HEK293 (cell line): ENCODE results near the gene ASXL1.

Experiments used
- CTCF ChIA-PET: fragments of 350-600 bp; formaldehyde crosslinking; extraction: SDS; loops from one replicate; lab custom pipeline; 2021; ENCODE audit warnings: antibody characterized with exemption; lab: Yijun Ruan, JAX
- POLR2A ChIA-PET: fragments of 300-600 bp; formaldehyde crosslinking; extraction: SDS; loops from one replicate; lab custom pipeline; 2020; ENCODE audit warnings: antibody characterized with exemption, inconsistent platforms; lab: Yijun Ruan, JAX
- H3K27ac ChIP-seq: fragments of 200-500 bp; sonication (Bioruptor generic); 2 replicates; pipeline ENCODE4 v1.5.1; 2014; ENCODE audit warnings: low read depth, low read length, control low read depth, inconsistent platforms; ENCODE audit errors: extremely low read depth
- H3K36me3 ChIP-seq, 2 experiments: fragments of 200-500 bp in 1 of 2; sonication (Bioruptor generic) in 1 of 2; 1 replicate in 1 of 2; 2 replicates in 1 of 2; pipeline ENCODE4 v1.5.1; 2014 to 2017; ENCODE audit warnings: inconsistent platforms in 2 of 2, low read length in 2 of 2; ENCODE audit not compliant: control insufficient read depth in 2 of 2, insufficient read depth in 1 of 2
- H3K4me1 ChIP-seq: fragments of 200-500 bp; sonication (Bioruptor generic); 2 replicates; pipeline ENCODE4 v1.5.1; 2014; ENCODE audit warnings: mild to moderate bottlenecking, low read length, inconsistent platforms; ENCODE audit not compliant: control insufficient read depth, insufficient read depth
- H3K4me3 ChIP-seq: 2 replicates; pipeline ENCODE4 v1.5.1; 2011; ENCODE audit warnings: low read depth, mild to moderate bottlenecking, control low read depth, low read length, moderate library complexity
- H3K9me3 ChIP-seq: fragments of 200-500 bp; sonication (Bioruptor generic); 2 replicates; pipeline ENCODE4 v1.5.1; 2014; ENCODE audit warnings: low read depth, low read length, inconsistent platforms; ENCODE audit not compliant: control insufficient read depth, insufficient read depth
- SCRT1 ChIP-seq: fragments of 450-650 bp; formaldehyde crosslinking; IDR thresholded peaks from 2 replicates; pipeline ENCODE4 v1.5.1; 2016; ENCODE audit warnings: missing biosample characterization, missing genetic modification characterization, borderline replicate concordance
- SP7 ChIP-seq: fragments of 450-650 bp; formaldehyde crosslinking; IDR thresholded peaks from 2 replicates; pipeline ENCODE4 v1.5.1; 2016; ENCODE audit warnings: missing biosample characterization, missing genetic modification characterization
- ZBTB21 ChIP-seq: fragments of 450-650 bp; formaldehyde crosslinking; IDR thresholded peaks from 2 replicates; pipeline ENCODE4 v1.5.1; 2017; ENCODE audit warnings: missing biosample characterization, missing genetic modification characterization
- ZNF112 ChIP-seq: fragments of 450-650 bp; formaldehyde crosslinking; IDR thresholded peaks from 2 replicates; pipeline ENCODE4 v1.5.0; 2017; ENCODE audit warnings: missing biosample characterization, missing genetic modification characterization
- ZNF175 ChIP-seq: fragments of 450-650 bp; formaldehyde crosslinking; IDR thresholded peaks from 2 replicates; pipeline ENCODE4 v1.5.1; 2016; ENCODE audit warnings: missing biosample characterization, missing genetic modification characterization
- ZNF266 ChIP-seq: fragments of 450-650 bp; formaldehyde crosslinking; IDR thresholded peaks from 2 replicates; pipeline ENCODE4 v1.5.1; 2016; ENCODE audit warnings: missing biosample characterization, missing genetic modification characterization, low read depth
- ZNF366 ChIP-seq: fragments of 450-650 bp; formaldehyde crosslinking; conservative IDR thresholded peaks from 2 replicates; pipeline ENCODE4 v1.5.1; 2016; ENCODE audit warnings: missing biosample characterization, missing genetic modification characterization
- ZNF488 ChIP-seq: fragments of 450-650 bp; formaldehyde crosslinking; IDR thresholded peaks from 2 replicates; pipeline ENCODE4 v1.5.1; 2016; ENCODE audit warnings: missing biosample characterization, missing genetic modification characterization
- ZNF560 ChIP-seq: fragments of 450-650 bp; formaldehyde crosslinking; IDR thresholded peaks from 2 replicates; pipeline ENCODE4 v1.5.1; 2017; ENCODE audit warnings: missing biosample characterization, missing genetic modification characterization, borderline replicate concordance
- ZNF623 ChIP-seq: fragments of 450-650 bp; formaldehyde crosslinking; IDR thresholded peaks from 2 replicates; pipeline ENCODE4 v1.5.1; 2016; ENCODE audit warnings: missing biosample characterization, missing genetic modification characterization
- ZNF624 ChIP-seq: fragments of 450-650 bp; formaldehyde crosslinking; IDR thresholded peaks from 2 replicates; pipeline ENCODE4 v1.5.1; 2017; ENCODE audit warnings: missing biosample characterization, missing genetic modification characterization
- TF ChIP-seq, protein P1 (sequence below): fragments of 450-650 bp; formaldehyde crosslinking; optimal IDR thresholded peaks from 2 replicates; pipeline ENCODE3; 2016; ENCODE audit warnings: missing biosample characterization, mild to moderate bottlenecking, missing genetic modification characterization

The ASXL1 gene

DNA sequence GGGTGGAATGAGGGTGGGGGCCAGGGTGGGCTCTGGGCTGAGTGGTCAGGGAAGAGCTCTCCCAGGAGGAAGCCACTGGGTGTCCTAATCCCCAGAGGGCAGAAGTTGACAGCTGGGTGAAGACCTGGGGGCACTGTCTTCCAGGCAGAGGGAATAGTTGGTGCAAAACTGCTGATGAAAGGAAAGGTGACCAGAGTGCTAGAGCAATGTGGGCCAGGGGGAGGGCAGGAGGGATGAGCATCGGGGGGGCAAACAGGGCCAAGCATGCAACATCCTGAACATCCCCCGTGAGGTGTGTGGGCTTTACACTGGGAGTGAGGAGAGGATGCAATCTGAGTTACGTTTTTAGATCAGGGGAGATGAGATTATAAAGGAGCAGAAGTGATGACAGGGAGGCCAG, 129.2 kb downstream of the ASXL1 start:
- no peaks in the 10 kb centered on the region for H3K9me3 ChIP-seq
- H3K27ac ChIP-seq, result no peak overlapping the region
- H3K36me3 ChIP-seq, result no peaks in the 10 kb centered on the region
- ChIA-PET POLR2A (no interaction called here), CTCF (no interaction called here)
- H3K4me1 ChIP-seq, result no peaks in the 10 kb centered on the region
- no peak overlapping the region for H3K4me3 ChIP-seq
- no peak for TF ChIP-seq ZNF266
- TF ChIP-seq ZBTB21 (tag by site-specific recombination), result no peak
- TF ChIP-seq, protein P1, sequence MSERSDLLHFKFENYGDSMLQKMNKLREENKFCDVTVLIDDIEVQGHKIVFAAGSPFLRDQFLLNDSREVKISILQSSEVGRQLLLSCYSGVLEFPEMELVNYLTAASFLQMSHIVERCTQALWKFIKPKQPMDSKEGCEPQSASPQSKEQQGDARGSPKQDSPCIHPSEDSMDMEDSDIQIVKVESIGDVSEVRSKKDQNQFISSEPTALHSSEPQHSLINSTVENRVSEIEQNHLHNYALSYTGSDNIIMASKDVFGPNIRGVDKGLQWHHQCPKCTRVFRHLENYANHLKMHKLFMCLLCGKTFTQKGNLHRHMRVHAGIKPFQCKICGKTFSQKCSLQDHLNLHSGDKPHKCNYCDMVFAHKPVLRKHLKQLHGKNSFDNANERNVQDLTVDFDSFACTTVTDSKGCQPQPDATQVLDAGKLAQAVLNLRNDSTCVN, result no peak
- TF ChIP-seq ZNF624, result no peak
- TF ChIP-seq ZNF623 (tag by site-specific recombination), result no peak
- no peak for TF ChIP-seq SP7 (tag by site-specific recombination)

- ChIA-PET CTCF (interaction anchor here (0.7 kb wide), 1 partner anchor 149 kb away, joined by 3 read pairs; no protein-coding TSS in a partner anchor), POLR2A (no interaction called here)
- Histone ChIP-seq H3K27ac (no peak overlapping the region), H3K36me3 (no peaks in the 10 kb centered on the region), H3K9me3 (no peaks in the 10 kb centered on the region), H3K4me3 (no peak overlapping the region), H3K4me1 (no peaks in the 10 kb centered on the region)
- TF ChIP-seq ZNF488 (no peak), ZNF366 (tag by site-specific recombination) (peak; percentile 87), ZNF560 (tag by site-specific recombination) (no peak), SCRT1 (tag by site-specific recombination) (no peak), ZNF112 (no peak), ZNF175 (tag by site-specific recombination) (no peak)
Measured at GRCh38 chr20:32488066-32488838, 130.1 kb downstream of the ASXL1 start.
